G401.6 (cell line): Measurements from ENCODE around the gene GRAMD1C.

Experiments
- FAIRE-seq: peaks from 2 replicates; lab custom pipeline; 2012; peaks lifted over from hg19 to GRCh38; lab: Jason Lieb, UNC

GRAMD1C gene

GRCh38 chr3:113852506-113852905, 13.9 kb downstream of the GRAMD1C start:
- no peak for FAIRE-seq

GRCh38 chr3:113867506-113867905, 28.9 kb downstream of the GRAMD1C start:
- FAIRE-seq = no peak

- no peak for FAIRE-seq
These were observed 34.7 kb downstream of the GRAMD1C start for GRCh38 chr3:113873293-113873692.

GRCh38 chr3:113873814-113874526, 35.4 kb downstream of the GRAMD1C start:
- FAIRE-seq = no peak

DNA sequence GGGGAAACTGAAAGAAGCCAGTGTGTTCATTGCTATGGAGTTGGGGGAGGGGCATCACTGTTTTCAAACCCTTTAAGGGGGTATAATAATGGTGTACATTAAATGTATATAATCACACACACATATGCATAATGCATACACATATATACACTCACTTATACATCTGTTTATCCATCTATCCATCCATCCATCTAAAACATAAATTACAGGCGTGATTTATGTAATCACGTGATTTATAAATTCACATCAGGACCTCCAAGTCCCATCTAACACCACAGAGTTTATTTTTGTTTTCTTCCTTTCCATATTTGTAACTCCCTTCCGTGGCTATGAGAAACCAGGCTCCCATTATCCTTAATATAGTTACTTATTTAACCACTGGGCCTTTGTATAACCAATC, 39.8 kb downstream of the GRAMD1C start:
- no peak for FAIRE-seq

- FAIRE-seq = no peak
These were observed 46.5 kb downstream of the GRAMD1C start for GRCh38 chr3:113885050-113885449.

DNA sequence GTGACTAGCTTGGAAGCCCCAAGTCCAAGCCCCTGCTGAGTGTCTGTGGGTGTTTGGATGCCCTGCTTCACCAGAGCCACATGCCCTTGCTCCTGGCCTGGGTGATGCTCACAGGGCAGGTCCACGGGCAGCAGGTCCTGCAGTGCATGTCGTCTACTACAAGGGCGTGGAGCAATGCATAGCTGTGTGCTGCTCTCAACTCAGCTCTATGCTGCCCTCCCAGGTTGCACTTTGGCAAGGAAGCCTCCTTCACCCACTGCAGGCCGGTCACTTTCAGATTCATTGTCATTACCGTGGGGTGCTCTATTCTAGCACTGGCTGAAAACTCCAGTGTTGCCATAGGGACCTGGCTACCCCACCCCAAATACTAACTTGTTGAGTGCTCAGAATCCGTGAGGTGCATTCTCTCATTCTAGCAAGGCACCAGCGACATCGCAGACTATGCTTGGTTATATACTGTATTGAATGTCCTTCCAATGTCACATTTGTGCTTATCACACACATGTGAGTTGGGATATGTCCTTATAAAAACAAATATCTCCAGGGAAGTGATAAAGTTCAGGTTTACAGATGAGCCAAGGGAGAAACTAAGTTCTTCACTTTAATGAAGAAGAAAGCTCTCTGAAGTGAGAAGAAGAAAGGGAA, 51.8 kb downstream of the GRAMD1C start:
- FAIRE-seq = no peak

- no peak for FAIRE-seq
These were observed 56.3 kb downstream of the GRAMD1C start for GRCh38 chr3:113894927-113895326.

- FAIRE-seq = no peak
These were observed 57.4 kb downstream of the GRAMD1C start for GRCh38 chr3:113895964-113896363.

- FAIRE-seq = no peak
These were observed 58.3 kb downstream of the GRAMD1C start for GRCh38 chr3:113896930-113897329.

GRCh38 chr3:113897373-113897777, 58.8 kb downstream of the GRAMD1C start:
- FAIRE-seq = no peak

- FAIRE-seq = no peak
These were observed 60.3 kb downstream of the GRAMD1C start for GRCh38 chr3:113898892-113899291.

DNA sequence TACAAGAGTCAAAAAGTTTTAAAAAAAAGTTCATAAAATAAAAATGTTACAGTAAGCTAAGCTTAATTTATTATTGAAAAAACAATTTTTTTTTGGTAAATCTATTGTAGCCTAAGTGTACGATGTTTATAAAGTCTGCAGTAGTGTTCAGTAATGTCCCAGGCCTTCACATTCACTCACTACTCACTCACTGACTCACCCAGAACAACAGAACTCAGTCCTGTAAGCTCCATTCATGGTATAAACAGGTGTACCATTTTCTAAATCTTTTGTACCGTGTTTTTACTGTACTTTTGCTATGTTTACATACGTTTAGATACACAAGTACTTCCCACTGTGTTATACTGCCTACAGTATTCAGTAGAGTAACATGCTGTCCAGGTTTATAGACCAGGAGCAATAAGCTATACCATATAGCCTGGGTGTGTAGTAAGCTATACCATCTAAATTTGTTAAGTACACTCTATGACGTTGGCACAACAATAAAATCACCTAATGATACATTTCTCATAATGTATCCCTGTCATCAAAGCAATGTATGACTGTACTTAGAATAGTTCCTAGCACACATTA, 68.1 kb downstream of the GRAMD1C start:
- FAIRE-seq = no peak

- FAIRE-seq = no peak
These were observed 69.5 kb downstream of the GRAMD1C start for GRCh38 chr3:113908133-113908532.

GRCh38 chr3:113910966-113911365, 72.4 kb downstream of the GRAMD1C start:
- no peak for FAIRE-seq

DNA sequence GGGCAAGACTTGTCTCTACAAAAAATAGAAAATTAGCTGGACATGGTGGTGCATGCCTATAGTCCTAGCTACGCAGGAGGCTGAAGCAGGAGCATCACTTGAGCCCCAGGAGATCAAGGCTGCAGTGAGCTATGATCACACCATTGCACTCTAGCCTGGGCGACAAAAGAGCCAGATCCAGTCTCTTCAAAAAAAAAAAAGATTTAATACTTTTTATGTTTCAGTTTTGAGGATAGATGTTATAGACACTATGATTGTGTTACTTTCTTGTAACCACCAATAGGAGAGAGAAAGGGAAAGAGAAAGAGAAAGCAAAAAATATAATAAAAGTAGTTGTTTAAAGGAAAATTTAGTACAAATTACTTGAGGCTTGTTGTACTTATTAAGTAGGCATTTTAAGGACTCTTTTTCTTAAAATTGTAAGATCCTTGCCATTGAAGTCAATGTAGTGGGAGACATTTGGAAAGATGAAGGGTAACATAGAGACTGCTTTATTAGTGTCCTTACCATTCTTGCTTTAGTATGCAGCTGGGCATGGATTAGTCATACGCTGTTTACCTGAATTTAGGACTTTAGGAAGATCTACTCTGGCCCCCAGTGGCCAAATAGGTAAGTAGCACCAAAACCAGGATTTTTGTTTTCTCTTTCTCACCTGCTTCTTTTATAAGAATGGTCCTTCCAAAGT, 74.1 kb downstream of the GRAMD1C start:
- FAIRE-seq = peak; percentile 94

- no peak for FAIRE-seq
These were observed 76.1 kb downstream of the GRAMD1C start for GRCh38 chr3:113914646-113915045.

DNA sequence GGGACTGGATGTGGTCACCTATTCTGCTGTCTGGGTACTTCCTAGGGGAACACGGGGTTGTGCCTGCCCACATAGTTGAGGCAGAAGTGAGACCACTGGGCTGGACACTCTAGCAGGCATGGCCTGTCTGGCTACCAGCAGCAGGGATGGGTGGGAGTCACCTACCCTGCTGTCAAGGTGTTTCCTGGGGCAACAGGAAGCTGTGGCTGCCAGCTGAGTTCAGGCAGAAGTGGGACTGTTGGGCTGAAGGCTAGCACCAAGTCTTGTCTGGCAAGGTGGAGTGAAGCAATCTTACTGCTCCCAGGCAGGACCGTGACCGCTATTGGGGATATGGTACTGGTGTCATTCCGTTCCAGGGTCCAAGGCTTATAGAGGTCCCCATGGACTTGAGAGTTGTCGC, 89.0 kb downstream of the GRAMD1C start:
- FAIRE-seq = no peak

DNA sequence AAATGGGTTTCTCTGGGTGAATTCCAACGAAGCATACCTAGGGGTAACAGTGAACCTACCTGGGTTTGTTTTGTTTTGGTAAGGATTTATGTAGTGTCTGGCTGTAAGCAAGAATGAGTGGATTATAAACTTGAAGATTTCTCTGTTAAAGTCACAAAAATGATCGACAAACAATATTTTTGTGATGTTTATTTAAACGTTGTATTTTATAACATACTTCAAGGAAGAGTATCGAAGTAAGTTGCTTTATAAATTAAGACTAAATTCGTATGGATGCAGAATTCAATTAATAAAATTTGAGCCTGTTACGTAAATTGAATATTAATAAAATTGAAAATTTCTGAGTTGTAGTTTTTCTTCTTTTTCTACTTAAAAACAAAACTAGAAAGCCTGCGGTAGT, 108.2 kb downstream of the GRAMD1C start:
- FAIRE-seq = no peak

- FAIRE-seq = no peak
These were observed 108.9 kb downstream of the GRAMD1C start, which contains the start of gene ZDHHC23 for GRCh38 chr3:113947372-113948014. TSS of gene ZDHHC23 (plus strand) at chr3:113948013. CDS start at chr3:113948803, 790 bp downstream.

DNA sequence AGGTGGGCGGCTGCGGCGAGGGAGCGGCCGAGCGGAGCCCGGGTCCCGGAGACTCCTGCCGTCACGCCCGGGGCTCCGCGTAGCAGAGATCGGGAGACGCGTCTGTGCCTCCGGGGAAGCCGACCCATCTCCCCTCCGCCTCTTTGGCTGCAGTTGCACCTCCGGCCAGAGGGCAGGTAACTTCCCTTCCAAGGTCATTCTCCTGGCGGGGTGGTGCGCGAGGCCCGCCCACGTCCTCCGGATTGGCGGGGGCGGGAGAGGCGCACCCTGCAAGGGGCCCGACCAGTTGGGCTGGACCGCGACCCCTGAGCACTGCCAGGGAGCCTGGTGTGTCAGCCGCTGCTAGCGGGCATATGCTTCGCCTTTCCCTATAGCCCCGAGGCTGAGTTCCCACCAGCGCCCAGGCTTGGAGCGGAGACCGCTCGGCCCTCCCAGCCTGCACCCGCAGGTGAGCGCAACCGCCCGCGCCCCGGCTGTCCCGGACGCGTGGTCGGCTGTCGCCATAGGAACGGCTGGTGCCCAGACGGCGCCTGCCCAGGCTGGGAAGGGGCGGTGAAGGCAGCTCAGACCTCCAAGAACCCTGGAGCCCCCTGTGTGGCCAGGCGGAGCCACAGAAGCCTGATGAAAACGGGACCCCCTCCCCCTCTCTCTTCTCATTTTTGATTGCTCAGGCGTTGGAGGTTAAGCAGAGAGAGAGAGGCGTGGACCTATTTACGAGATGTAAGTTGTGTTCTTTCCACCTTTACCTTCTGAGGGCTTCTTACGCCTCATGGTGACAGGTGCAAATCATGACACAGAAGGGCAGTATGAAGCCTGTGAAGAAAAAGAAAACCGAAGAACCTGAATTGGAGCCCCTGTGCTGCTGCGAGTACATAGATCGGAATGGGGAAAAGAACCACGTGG, 109.7 kb downstream of the GRAMD1C start:
- no peak for FAIRE-seq
